Nephron progenitor cell (in vitro differentiated cells): ENCODE measurements around the gene COPZ2.

Experiments used
- DNase-seq: peaks from one replicate; pipeline ENCODE4 v3.0.0; 2021
- H3K27ac Mint-ChIP-seq: 2 replicates; pipeline ENCODE4 v1.8.0; 2021; ENCODE audit warnings: mild to moderate bottlenecking, moderate library complexity, mixed read lengths
- H3K27me3 Mint-ChIP-seq: 2 replicates; pipeline ENCODE4 v1.8.0; 2021; ENCODE audit warnings: mild to moderate bottlenecking, low read depth, mixed read lengths; ENCODE audit not compliant: poor library complexity
- H3K36me3 Mint-ChIP-seq: 2 replicates; pipeline ENCODE4 v1.8.0; 2021; ENCODE audit warnings: low read depth, mixed read lengths
- H3K4me1 Mint-ChIP-seq: 2 replicates; pipeline ENCODE4 v1.8.0; 2021; ENCODE audit warnings: mixed read lengths
- H3K4me3 Mint-ChIP-seq: 2 replicates; pipeline ENCODE4 v1.8.0; 2021; ENCODE audit warnings: mild to moderate bottlenecking, moderate library complexity, mixed read lengths
- H3K9me3 Mint-ChIP-seq: 2 replicates; pipeline ENCODE4 v1.8.0; 2021; ENCODE audit warnings: mild to moderate bottlenecking, moderate library complexity, mixed read lengths
- TF ChIP-seq, protein P1 (sequence below): fragments of 200-600 bp; sonication (generic); IDR thresholded peaks from 2 replicates; pipeline ENCODE4 v1.5.0; 2021; ENCODE audit warnings: antibody characterized with exemption

Gene COPZ2

DNA sequence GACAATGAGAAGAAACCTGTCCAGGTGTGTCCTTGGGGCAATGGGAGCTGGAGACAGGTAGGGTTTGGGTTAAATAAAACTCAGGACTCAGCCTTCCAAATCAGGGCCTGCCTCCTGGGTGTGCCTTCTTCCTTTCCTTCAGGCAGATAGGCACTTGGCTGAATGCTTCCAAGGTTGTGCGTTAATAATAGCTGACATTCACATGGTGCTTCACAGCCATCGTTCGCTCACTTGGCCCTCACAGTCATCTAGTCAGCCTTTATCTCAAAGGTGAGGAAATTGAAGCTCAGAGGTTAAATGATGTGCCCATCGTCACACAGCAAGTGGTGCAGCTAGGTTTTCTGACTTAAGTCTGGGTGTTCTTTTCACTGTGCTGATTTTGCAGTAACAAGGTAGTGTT is 20.0 kb upstream of the COPZ2 start:
- Mint-ChIP-seq H3K27me3 (no peaks in the 10 kb centered on the region), H3K4me3 (no peak overlapping the region), H3K27ac (no peak overlapping the region), H3K4me1 (peaks cover 48% of the 10 kb centered on the region), H3K36me3 (peaks cover 58% of the 10 kb centered on the region), H3K9me3 (no peaks in the 10 kb centered on the region)
- TF ChIP-seq, protein P1, sequence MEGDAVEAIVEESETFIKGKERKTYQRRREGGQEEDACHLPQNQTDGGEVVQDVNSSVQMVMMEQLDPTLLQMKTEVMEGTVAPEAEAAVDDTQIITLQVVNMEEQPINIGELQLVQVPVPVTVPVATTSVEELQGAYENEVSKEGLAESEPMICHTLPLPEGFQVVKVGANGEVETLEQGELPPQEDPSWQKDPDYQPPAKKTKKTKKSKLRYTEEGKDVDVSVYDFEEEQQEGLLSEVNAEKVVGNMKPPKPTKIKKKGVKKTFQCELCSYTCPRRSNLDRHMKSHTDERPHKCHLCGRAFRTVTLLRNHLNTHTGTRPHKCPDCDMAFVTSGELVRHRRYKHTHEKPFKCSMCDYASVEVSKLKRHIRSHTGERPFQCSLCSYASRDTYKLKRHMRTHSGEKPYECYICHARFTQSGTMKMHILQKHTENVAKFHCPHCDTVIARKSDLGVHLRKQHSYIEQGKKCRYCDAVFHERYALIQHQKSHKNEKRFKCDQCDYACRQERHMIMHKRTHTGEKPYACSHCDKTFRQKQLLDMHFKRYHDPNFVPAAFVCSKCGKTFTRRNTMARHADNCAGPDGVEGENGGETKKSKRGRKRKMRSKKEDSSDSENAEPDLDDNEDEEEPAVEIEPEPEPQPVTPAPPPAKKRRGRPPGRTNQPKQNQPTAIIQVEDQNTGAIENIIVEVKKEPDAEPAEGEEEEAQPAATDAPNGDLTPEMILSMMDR, result no peak
- DNase-seq, result no peak

DNA sequence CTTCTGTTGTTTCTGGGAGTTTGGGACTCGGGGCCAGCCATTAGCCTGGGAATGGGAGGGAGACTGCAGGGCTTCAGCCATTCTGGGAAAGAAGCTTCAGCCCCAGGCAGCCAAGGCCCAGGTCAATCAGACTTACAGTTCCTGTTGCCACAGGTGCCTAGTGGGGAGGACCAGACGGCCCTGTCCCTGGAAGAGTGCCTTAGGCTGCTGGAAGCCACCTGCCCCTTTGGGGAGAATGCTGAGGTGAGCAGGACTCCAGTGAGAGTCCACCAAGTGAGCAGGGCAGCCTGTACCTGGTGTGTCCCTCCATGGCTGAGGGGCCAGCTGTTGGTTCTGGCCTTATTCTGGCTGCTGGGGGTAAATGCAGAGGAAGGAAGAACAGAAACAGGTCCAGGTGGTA is 19.3 kb upstream of the COPZ2 start:
- H3K9me3 Mint-ChIP-seq, result no peaks in the 10 kb centered on the region
- no peak for DNase-seq
- H3K36me3 Mint-ChIP-seq, result peaks cover 54% of the 10 kb centered on the region
- H3K4me3 Mint-ChIP-seq, result no peak overlapping the region
- H3K4me1 Mint-ChIP-seq, result peaks cover 56% of the 10 kb centered on the region
- TF ChIP-seq, protein P1, result no peak
- H3K27ac Mint-ChIP-seq, result peak overlapping the region; percentile 93
- H3K27me3 Mint-ChIP-seq, result no peaks in the 10 kb centered on the region

DNA sequence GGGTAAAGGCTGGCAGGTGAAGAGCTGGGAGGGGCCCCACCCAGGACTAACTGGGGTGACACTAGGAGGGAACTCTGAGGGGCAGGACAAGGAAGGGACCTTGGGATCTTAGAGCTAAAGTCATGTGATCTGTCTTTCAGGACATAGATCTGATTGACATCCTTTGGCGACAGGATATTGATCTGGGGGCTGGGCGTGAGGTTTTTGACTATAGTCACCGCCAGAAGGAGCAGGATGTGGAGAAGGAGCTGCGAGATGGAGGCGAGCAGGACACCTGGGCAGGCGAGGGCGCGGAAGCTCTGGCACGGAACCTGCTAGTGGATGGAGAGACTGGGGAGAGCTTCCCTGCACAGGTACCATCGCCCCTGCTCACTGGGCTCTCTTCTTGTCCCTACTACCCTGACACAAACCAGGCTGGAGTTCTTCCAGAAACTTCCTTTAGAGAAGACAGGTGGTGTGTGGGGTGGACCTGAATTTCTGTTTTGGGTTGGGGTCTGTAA is 18.7 kb upstream of the COPZ2 start:
- TF ChIP-seq, protein P1, result no peak
- peak overlapping the region; percentile 96 for H3K4me3 Mint-ChIP-seq
- no peaks in the 10 kb centered on the region for H3K27me3 Mint-ChIP-seq
- no peak for DNase-seq
- peaks cover 58% of the 10 kb centered on the region for H3K36me3 Mint-ChIP-seq
- no peaks in the 10 kb centered on the region for H3K9me3 Mint-ChIP-seq
- peak overlapping the region; percentile 93 for H3K27ac Mint-ChIP-seq
- peaks cover 61% of the 10 kb centered on the region for H3K4me1 Mint-ChIP-seq

DNA sequence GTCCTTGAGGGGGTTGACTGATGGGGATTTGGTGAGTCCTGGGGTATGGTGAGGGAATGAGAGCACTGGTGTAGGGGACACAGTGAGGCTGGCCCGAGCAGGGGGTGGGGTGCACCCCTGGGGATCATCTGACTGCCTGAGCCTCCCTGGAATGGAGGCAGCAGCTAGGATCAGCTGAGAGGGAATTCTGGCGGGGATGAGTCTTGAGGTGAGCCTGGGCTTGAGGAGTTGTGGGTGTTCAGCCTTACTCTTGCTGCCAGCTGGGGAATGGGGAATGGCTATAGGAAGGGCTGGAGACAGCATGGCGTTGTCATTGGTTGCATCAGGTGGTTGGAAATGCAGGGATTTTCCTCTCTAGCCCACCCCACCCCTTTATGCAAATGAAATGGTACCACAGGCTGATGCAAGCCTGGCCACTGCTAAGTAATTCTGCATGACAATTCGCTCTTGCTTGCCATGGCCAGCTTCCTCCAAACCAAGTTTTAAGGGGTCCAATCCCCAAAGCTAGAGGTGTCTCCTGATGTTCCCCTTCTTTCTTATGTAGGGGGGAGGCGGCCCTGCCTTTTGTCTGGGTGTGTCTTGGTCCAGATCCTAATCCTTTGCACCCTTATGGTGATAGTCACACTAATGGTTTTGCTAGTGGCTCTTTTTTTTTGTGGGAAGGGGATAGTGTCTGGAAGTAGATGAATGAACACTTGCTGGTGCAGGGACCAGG is 18.1 kb upstream of the COPZ2 start:
- Mint-ChIP-seq H3K27ac (peak overlapping the region; percentile 93), H3K4me3 (peak overlapping the region; percentile 96), H3K36me3 (peaks cover 55% of the 10 kb centered on the region), H3K4me1 (peaks cover 68% of the 10 kb centered on the region), H3K27me3 (no peaks in the 10 kb centered on the region), H3K9me3 (no peaks in the 10 kb centered on the region)
- TF ChIP-seq, protein P1, result no peak
- no peak for DNase-seq

DNA sequence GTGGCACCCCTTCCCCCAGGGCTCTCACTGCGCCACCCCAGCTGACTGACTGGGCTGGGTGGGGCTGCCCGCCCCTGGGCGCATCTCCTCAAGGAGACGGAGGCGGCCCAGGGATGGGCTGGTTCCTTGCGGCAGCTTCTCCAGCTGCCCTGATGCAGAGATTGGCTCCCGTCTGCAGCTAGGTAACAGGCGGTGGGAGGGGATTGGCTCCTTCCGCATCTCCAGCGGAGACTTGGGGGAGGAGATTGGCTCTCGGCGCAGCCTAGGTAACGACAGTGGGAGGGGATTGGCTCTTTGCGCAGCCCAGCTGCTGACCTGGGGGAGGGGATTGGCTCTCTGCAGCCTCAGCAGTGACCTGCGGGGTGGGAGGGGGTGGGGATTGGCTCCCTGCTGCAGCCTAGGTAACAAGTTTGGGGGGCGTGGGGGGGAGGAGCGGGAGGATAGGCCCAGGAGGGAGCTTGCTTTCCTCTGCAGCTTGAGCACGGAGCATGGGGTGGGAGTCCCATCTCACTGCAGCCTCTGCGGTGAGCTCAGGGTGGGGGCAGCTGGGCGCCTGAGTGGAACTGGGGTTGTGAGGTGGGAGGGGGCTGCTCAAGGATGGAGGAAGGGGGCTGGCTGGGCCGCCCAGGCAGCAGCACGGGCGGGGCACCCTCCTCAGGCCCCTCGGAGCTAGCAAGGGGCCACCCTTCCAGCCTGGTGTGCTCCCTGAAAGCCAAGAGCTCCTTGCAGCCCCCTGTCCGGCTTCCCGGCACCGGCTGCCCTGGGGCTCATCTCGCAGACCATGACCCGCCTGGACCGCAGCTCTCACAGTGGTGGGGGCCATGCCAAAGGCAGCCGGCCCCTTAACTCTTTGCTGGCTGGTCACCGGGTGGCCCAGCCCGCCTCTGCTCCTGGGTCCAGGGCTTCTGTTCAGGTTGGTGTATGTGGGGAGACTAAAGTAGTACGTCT is 16.9 kb upstream of the COPZ2 start:
- no peaks in the 10 kb centered on the region for H3K9me3 Mint-ChIP-seq
- H3K36me3 Mint-ChIP-seq, result peaks cover 49% of the 10 kb centered on the region
- TF ChIP-seq, protein P1, result no peak
- H3K27ac Mint-ChIP-seq, result peak overlapping the region; percentile 97
- H3K4me3 Mint-ChIP-seq, result peak overlapping the region; percentile 96
- H3K4me1 Mint-ChIP-seq, result peaks cover 75% of the 10 kb centered on the region
- DNase-seq, result peak; percentile 89
- H3K27me3 Mint-ChIP-seq, result no peaks in the 10 kb centered on the region
